Suprapubic skin (tissue), 4 donors: ENCODE data around the gene TOM1. TPM values are rescaled to one million over a fixed set of nuclear protein-coding genes. Genes with fewer than 3 reads are reported as not detected.

Source experiments
- DNase-seq, 2 donors: peaks; one replicate each; pipeline ENCODE4 v3.0.0-alpha.2; 2019; ENCODE audit warnings: low spot score in 2 of 2
- H3K27ac ChIP-seq: fragments of 200-600 bp; sonication (generic); one replicate; pipeline ENCODE4 v1.5.1; 2019
- H3K27me3 ChIP-seq: fragments of 200-600 bp; sonication (generic); one replicate; pipeline ENCODE4 v1.5.1; 2019
- H3K36me3 ChIP-seq: fragments of 200-600 bp; sonication (generic); one replicate; pipeline ENCODE4 v1.5.1; 2019
- H3K4me1 ChIP-seq: fragments of 200-600 bp; sonication (generic); one replicate; pipeline ENCODE4 v1.5.1; 2019
- H3K4me3 ChIP-seq: fragments of 200-600 bp; sonication (generic); one replicate; pipeline ENCODE4 v1.5.1; 2019; ENCODE audit warnings: mild to moderate bottlenecking
- H3K9me3 ChIP-seq: fragments of 200-600 bp; sonication (generic); one replicate; pipeline ENCODE4 v1.5.1; 2019
- CTCF ChIP-seq, 2 donors: fragments of 200-600 bp in 1 of 2; fragments of 450-650 bp in 1 of 2; sonication (generic) in 1 of 2; IDR thresholded peaks; one replicate each; pipeline ENCODE4 v1.5.1; 2016 to 2019; ENCODE audit warnings: antibody characterized with exemption in 2 of 2, mild to moderate bottlenecking in 1 of 2, moderate library complexity in 1 of 2
- EP300 ChIP-seq: sonication (generic); formaldehyde crosslinking; IDR thresholded peaks from one replicate; pipeline ENCODE4 v1.6.1; 2017; ENCODE audit warnings: antibody characterized with exemption
- POLR2A ChIP-seq, 2 donors: fragments of 450-650 bp; IDR thresholded peaks; one replicate each; pipeline ENCODE4 v1.6.1; 2017; ENCODE audit warnings: antibody characterized with exemption in 2 of 2, mild to moderate bottlenecking in 2 of 2, moderate library complexity in 2 of 2
- POLR2AphosphoS5 ChIP-seq, 3 donors: sonication (generic); formaldehyde crosslinking; IDR thresholded peaks; one replicate each; pipeline ENCODE4 v1.6.1; 2017; ENCODE audit warnings: antibody characterized with exemption in 3 of 3
- WGBS: methylation state at CpG from one replicate; pipeline ENCODE4 v1.1.5; 2018; 5-methylcytosine and 5-hydroxymethylcytosine counted together
- total RNA-seq, 4 donors: library from RNA; depleted of rRNA; stranded (reverse); fragments of >200 nt; gene quantifications; one replicate each; pipeline ENCODE4 v1.1.0, GENCODE V29; 2016

Gene TOM1
- total RNA-seq, 4 donors from 2014 or later, result 105 to 279 (median 130) TPM

DNA sequence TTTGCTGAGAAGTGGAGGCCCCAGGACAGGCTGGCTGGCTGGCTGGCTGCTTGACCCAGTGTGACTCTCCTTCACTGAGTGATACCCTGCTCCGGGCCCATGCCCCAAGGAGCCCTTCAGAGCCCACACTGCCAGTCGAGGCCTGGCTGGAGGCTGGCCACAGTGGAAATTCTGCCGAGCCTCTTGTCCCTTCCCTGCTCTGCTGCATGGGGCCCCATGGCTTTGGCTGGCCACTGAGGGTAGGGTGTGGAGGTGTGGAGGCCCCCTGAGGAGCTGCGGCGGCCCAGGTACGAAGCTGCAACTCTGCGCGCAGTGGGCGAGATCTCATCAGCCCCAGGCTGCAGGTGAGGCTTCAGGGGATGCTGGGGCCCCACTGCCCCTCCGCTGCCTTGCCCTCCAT, 47.8 kb downstream of the TOM1 start:
- no peaks in the 10 kb centered on the region for H3K27me3 ChIP-seq
- no peaks in the 10 kb centered on the region for H3K9me3 ChIP-seq
- WGBS, result 93% methylated on average over 8 of the region's 10 CpGs
- TF ChIP-seq POLR2AphosphoS5 (IDR thresholded peaks at IDR 0.05), result no peak
- no peak for TF ChIP-seq POLR2A (IDR thresholded peaks at IDR 0.05)
- no peak for TF ChIP-seq CTCF (IDR thresholded peaks at IDR 0.05)
- TF ChIP-seq EP300, result no peak
- peaks cover 34% of the 10 kb centered on the region for H3K4me1 ChIP-seq
- H3K36me3 ChIP-seq, result peaks cover 59% of the 10 kb centered on the region
- no peak for DNase-seq
- no peak overlapping the region for H3K27ac ChIP-seq
- no peak overlapping the region for H3K4me3 ChIP-seq

DNA sequence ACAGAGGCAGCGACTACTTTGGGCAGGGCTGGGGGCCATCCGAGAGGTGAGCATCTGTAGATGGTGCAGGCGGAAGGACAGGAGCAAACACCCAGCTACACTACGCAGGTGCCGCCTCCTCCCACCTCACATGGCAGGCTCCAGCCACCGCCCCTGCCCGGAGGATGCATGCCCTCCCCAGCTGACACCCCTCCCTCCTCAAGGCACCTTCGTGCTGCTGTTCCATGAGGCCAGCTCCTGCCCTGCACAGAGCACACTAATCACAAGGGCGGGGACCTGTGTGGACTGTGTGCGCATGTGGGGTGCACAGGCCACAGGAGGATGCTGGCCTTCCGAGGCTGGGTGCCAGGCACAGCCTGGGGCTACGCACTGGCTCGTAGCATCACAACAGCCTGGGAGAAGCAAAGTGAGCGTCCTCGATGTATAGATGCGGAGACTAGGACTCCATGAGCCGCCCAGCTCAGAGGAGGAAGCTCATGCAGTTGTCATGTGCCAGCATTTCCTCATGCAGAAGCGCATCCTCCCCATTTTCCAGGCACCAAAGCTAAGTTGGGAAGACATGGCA, 48.4 kb downstream of the TOM1 start:
- Histone ChIP-seq H3K27ac (no peak overlapping the region), H3K4me3 (no peak overlapping the region), H3K36me3 (peaks cover 53% of the 10 kb centered on the region), H3K9me3 (no peaks in the 10 kb centered on the region), H3K4me1 (peaks cover 38% of the 10 kb centered on the region), H3K27me3 (no peaks in the 10 kb centered on the region)
- 83% methylated on average over 16 of the region's 18 CpGs for WGBS
- TF ChIP-seq POLR2AphosphoS5 (IDR thresholded peaks at IDR 0.05) (no peak), EP300 (no peak)
- DNase-seq, result no peak

- WGBS, result 80% methylated on average over 1 of the region's 5 CpGs
- no peaks in the 10 kb centered on the region for H3K9me3 ChIP-seq
- no peaks in the 10 kb centered on the region for H3K27me3 ChIP-seq
- no peak overlapping the region for H3K4me3 ChIP-seq
- no peak for DNase-seq
- H3K27ac ChIP-seq, result no peak overlapping the region
- H3K36me3 ChIP-seq, result peaks cover 47% of the 10 kb centered on the region
- no peak for TF ChIP-seq CTCF (IDR thresholded peaks at IDR 0.05)
- no peak for TF ChIP-seq POLR2AphosphoS5 (IDR thresholded peaks at IDR 0.05)
- TF ChIP-seq POLR2A (IDR thresholded peaks at IDR 0.05), result no peak
- no peak for TF ChIP-seq EP300
- peaks cover 38% of the 10 kb centered on the region for H3K4me1 ChIP-seq
Observed at GRCh38 chr22:35348703-35349102, 49.0 kb downstream of the TOM1 start.

DNA sequence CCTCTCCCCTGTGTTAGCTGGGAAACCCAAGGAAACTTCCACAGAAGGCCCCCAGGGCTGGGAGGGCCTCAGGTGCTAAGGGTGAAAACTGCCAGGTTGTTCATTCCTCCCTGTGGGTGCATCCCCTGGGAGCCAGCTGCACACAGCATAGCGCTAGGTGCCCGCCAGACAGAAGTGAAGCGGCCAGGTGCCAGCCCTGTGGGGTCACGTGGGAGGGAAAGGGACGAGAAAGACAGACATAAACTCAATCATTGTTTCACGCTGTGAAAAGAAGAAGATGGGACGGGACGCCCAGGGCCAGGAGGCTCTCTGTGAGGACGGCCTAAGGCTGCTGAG, 49.6 kb downstream of the TOM1 start:
- H3K27ac ChIP-seq, result no peak overlapping the region
- H3K4me1 ChIP-seq, result peaks cover 38% of the 10 kb centered on the region
- TF ChIP-seq EP300, result no peak
- TF ChIP-seq POLR2AphosphoS5 (IDR thresholded peaks at IDR 0.05), result no peak
- no peak for TF ChIP-seq POLR2A (IDR thresholded peaks at IDR 0.05)
- TF ChIP-seq CTCF (IDR thresholded peaks at IDR 0.05), result no peak
- no peak for DNase-seq
- 41% methylated on average over 9 of the region's 9 CpGs for WGBS
- no peak overlapping the region for H3K4me3 ChIP-seq
- no peaks in the 10 kb centered on the region for H3K27me3 ChIP-seq
- peaks cover 41% of the 10 kb centered on the region for H3K36me3 ChIP-seq
- H3K9me3 ChIP-seq, result no peaks in the 10 kb centered on the region

DNA sequence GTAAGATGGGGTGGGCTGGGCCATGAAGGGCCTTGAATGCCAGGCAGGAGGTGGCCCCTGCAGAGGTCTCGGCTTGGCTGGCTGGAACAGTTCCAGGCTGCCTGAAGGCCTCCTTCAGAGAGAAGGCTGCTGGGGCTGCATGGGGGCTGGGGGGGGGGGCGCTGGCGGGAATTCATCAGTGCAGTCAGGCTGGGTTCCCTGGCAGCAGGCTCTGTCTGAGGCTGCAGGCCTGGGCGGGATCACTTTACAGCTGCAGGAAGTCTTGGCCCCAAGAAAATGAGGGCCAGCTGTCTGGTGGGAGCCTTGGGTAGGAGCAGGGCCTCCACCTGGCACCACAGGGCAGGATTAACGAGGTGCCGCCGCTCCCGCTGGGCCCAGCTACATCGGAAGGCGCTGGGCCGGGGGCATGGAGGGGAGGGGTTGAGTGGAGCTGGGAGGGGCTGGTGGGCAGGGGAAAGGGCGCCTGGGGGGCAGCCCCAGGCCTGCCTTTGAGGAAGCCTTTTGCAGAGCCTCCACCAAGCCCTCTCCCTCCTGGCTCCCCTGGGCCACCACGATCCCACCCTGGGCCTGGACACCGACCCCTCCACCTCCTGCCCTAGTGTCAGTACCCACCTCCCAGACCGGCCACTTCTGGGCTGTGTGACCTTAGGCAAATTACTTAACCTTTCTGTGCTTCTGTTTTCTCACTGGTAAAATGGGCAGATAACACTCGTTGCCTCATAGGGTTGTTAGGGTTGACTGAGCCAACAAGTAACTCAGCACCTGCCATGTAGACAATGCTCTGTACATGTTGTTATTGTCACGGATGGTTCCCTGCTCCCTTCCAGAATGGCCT, 50.2 kb downstream of the TOM1 start:
- TF ChIP-seq POLR2AphosphoS5 (IDR thresholded peaks at IDR 0.05), result no peak
- TF ChIP-seq CTCF (IDR thresholded peaks at IDR 0.05), result no peak
- TF ChIP-seq POLR2A (IDR thresholded peaks at IDR 0.05), result no peak
- TF ChIP-seq EP300, result no peak
- Histone ChIP-seq H3K4me3 (no peak overlapping the region), H3K27ac (no peak overlapping the region), H3K36me3 (peaks cover 35% of the 10 kb centered on the region), H3K9me3 (no peaks in the 10 kb centered on the region), H3K27me3 (no peaks in the 10 kb centered on the region), H3K4me1 (peaks cover 38% of the 10 kb centered on the region)
- no peak for DNase-seq
- 25% methylated on average over 12 of the region's 17 CpGs for WGBS
